ENCODE data around the gene MFSD12.

The MFSD12 gene

GRCh38 chr19:3528539-3529211, 28.7 kb downstream of the MFSD12 start:
- Histone ChIP-seq H3K4me1 (ENCODE audit: control insufficient read depth, low read length) (no peaks in the 10 kb centered on the region), H4K20me1 (ENCODE audit: control insufficient read depth, insufficient read depth, low read depth, low read length) (no peaks in the 10 kb centered on the region), H3K27me3 (ENCODE audit: control insufficient read depth, low read length) (no peaks in the 10 kb centered on the region), H3K9me3 (ENCODE audit: control insufficient read depth, insufficient read depth, low read length) (no peaks in the 10 kb centered on the region), H3K9me2 (replicated peaks; ENCODE audit: control insufficient read depth, low read length) (no peaks in the 10 kb centered on the region), H3K4me2 (ENCODE audit: low read length) (no peak overlapping the region), H3F3A (ENCODE audit: control insufficient read depth, insufficient read depth) (no peaks in the 10 kb centered on the region), H3K4me3 (ENCODE audit: low read length) (no peak overlapping the region), H3K36me3 (ENCODE audit: control insufficient read depth, low read length) (peaks cover 46% of the 10 kb centered on the region; the same call in 1 of the 2 replicates), H3K79me2 (ENCODE audit: control insufficient read depth, low read length) (no peaks in the 10 kb centered on the region), H3K27ac (ENCODE audit: low read depth, low read length) (no peak overlapping the region)
- TF ChIP-seq EZH2phosphoT487 (IDR thresholded peaks at IDR 0.05; ENCODE audit: borderline replicate concordance, low read length) = no peak
- TF ChIP-seq, protein P1, sequence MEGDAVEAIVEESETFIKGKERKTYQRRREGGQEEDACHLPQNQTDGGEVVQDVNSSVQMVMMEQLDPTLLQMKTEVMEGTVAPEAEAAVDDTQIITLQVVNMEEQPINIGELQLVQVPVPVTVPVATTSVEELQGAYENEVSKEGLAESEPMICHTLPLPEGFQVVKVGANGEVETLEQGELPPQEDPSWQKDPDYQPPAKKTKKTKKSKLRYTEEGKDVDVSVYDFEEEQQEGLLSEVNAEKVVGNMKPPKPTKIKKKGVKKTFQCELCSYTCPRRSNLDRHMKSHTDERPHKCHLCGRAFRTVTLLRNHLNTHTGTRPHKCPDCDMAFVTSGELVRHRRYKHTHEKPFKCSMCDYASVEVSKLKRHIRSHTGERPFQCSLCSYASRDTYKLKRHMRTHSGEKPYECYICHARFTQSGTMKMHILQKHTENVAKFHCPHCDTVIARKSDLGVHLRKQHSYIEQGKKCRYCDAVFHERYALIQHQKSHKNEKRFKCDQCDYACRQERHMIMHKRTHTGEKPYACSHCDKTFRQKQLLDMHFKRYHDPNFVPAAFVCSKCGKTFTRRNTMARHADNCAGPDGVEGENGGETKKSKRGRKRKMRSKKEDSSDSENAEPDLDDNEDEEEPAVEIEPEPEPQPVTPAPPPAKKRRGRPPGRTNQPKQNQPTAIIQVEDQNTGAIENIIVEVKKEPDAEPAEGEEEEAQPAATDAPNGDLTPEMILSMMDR (IDR thresholded peaks at IDR 0.05; ENCODE audit: low read depth, low read length, poor library complexity, severe bottlenecking) = no peak

- no peaks in the 10 kb centered on the region for H3K79me2 ChIP-seq (ENCODE audit: control insufficient read depth, low read length)
- H3K4me2 ChIP-seq (ENCODE audit: low read length) = no peak overlapping the region
- H3K36me3 ChIP-seq (ENCODE audit: control insufficient read depth, low read length) = peaks cover 43% of the 10 kb centered on the region; the same call in 1 of the 2 replicates
- H3K27ac ChIP-seq (ENCODE audit: low read depth, low read length) = no peak overlapping the region
- no peaks in the 10 kb centered on the region for H3K27me3 ChIP-seq (ENCODE audit: control insufficient read depth, low read length)
- H4K20me1 ChIP-seq (ENCODE audit: control insufficient read depth, insufficient read depth, low read depth, low read length) = no peaks in the 10 kb centered on the region
- no peak overlapping the region for H3K4me3 ChIP-seq (ENCODE audit: low read length)
- H3K9me3 ChIP-seq (ENCODE audit: control insufficient read depth, insufficient read depth, low read length) = no peaks in the 10 kb centered on the region
- TF ChIP-seq EZH2phosphoT487 (IDR thresholded peaks at IDR 0.05; ENCODE audit: borderline replicate concordance, low read length) = no peak
- no peaks in the 10 kb centered on the region for H3K9me2 ChIP-seq (replicated peaks; ENCODE audit: control insufficient read depth, low read length)
- H3F3A ChIP-seq (ENCODE audit: control insufficient read depth, insufficient read depth) = no peaks in the 10 kb centered on the region
- H3K4me1 ChIP-seq (ENCODE audit: control insufficient read depth, low read length) = no peaks in the 10 kb centered on the region
Observed at GRCh38 chr19:3528080-3528479, 29.3 kb downstream of the MFSD12 start.

DNA sequence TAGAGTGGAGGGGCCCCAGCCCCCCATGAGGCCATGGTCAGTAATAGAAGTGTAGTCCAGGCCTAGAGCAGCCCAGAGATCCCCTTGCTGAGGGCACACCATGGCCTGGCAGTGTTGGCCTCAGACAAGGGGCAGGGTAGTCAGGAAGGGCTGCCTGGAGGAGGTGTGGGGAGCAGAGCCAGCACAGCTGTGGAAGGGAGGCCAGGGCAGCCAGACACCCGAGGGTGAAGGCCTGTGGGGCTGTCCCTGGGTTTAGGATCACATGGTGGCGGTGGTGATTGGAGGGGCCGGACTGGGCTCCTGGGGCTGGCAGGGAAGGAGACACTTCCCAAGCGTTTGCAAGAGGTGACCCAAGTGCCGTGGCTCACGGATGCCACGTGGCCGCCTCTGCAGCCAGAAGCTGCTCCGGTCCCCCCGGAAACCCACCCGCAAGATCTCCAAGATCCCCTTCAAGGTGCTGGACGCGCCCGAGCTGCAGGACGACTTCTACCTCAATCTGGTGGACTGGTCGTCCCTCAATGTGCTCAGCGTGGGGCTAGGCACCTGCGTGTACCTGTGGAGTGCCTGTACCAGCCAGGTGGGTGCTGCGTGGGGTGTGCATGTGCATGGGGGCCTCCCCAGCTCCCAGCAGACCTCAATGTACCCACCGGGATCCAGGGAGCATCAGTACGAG, 30.0 kb downstream of the MFSD12 start:
- Histone ChIP-seq H3K27ac (ENCODE audit: low read depth, low read length) (no peak overlapping the region), H3K4me1 (ENCODE audit: control insufficient read depth, low read length) (no peaks in the 10 kb centered on the region), H3K36me3 (ENCODE audit: control insufficient read depth, low read length) (peaks cover 40% of the 10 kb centered on the region; the same call in 1 of the 2 replicates), H3K27me3 (ENCODE audit: control insufficient read depth, low read length) (no peaks in the 10 kb centered on the region), H4K20me1 (ENCODE audit: control insufficient read depth, insufficient read depth, low read depth, low read length) (no peaks in the 10 kb centered on the region), H3K4me3 (ENCODE audit: low read length) (no peak overlapping the region), H3K9me2 (replicated peaks; ENCODE audit: control insufficient read depth, low read length) (no peaks in the 10 kb centered on the region), H3K9me3 (ENCODE audit: control insufficient read depth, insufficient read depth, low read length) (no peaks in the 10 kb centered on the region), H3K4me2 (ENCODE audit: low read length) (no peak overlapping the region), H3F3A (ENCODE audit: control insufficient read depth, insufficient read depth) (no peaks in the 10 kb centered on the region), H3K79me2 (ENCODE audit: control insufficient read depth, low read length) (peaks cover 2% of the 10 kb centered on the region)
- TF ChIP-seq EZH2phosphoT487 (IDR thresholded peaks at IDR 0.05; ENCODE audit: borderline replicate concordance, low read length) = no peak
- TF ChIP-seq, protein P1 (IDR thresholded peaks at IDR 0.05; ENCODE audit: low read depth, low read length, poor library complexity, severe bottlenecking) = no peak
